ENCODE measurements around the gene TRAPPC11. TPM values are rescaled to one million over a fixed set of nuclear protein-coding genes. Genes with fewer than 3 reads are reported as not detected.

The TRAPPC11 gene
- total RNA-seq, 2 donors from 2014 or later, result 41.6 to 65.3 TPM

DNA sequence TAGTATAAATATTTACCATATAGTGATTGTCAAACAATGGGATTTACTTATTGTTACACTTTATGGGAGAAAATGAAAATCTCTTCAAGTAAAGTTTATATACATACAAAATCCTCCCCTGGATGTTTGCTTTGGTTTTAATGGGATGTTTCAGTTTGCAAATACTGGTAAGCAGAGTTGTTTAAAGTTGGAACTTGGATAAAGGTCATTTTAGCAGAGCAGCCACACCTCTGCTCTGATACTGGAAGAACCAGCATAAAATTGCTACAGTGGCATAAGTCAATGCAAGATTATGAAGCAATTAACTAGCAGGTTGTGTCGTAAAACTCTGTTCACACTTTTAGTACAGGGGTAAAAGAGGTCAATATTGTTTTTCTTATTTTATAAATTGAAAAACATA lies 101.2 kb downstream of the TRAPPC11 start:
- DNase-seq (ENCODE audit: low spot score) (no peak), ATAC-seq (ENCODE audit: insufficient number of reproducible peaks, low FRiP score, low read depth) (no peak)
- TF ChIP-seq, protein P1, sequence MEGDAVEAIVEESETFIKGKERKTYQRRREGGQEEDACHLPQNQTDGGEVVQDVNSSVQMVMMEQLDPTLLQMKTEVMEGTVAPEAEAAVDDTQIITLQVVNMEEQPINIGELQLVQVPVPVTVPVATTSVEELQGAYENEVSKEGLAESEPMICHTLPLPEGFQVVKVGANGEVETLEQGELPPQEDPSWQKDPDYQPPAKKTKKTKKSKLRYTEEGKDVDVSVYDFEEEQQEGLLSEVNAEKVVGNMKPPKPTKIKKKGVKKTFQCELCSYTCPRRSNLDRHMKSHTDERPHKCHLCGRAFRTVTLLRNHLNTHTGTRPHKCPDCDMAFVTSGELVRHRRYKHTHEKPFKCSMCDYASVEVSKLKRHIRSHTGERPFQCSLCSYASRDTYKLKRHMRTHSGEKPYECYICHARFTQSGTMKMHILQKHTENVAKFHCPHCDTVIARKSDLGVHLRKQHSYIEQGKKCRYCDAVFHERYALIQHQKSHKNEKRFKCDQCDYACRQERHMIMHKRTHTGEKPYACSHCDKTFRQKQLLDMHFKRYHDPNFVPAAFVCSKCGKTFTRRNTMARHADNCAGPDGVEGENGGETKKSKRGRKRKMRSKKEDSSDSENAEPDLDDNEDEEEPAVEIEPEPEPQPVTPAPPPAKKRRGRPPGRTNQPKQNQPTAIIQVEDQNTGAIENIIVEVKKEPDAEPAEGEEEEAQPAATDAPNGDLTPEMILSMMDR (IDR thresholded peaks at IDR 0.05), result no peak
- no peak overlapping the region for H3K27ac ChIP-seq
- H3K27me3 ChIP-seq (replicated peaks; ENCODE audit: insufficient read depth), result no peaks in the 10 kb centered on the region
- H3K4me3 ChIP-seq, result no peak overlapping the region
- no peaks in the 10 kb centered on the region for H3K9me3 ChIP-seq
- no peaks in the 10 kb centered on the region for H3K4me1 ChIP-seq (ENCODE audit: control insufficient read depth in 1 of 2, low read depth in 2 of 2)
- H3K36me3 ChIP-seq, result no peaks in the 10 kb centered on the region

Other genes with a start within 250 kb of the TRAPPC11 start
- 10 to 100 TPM; 12.9 to 20.5 TPM for gene CDKN2AIP, start 214.7 kb upstream of the TRAPPC11 start, total RNA-seq
- 1 to 10 TPM; 3.0 to 7.9 TPM for gene ING2, start 154.2 kb upstream of the TRAPPC11 start, total RNA-seq
- gene RWDD4, start 108 bp upstream of the TRAPPC11 start, total RNA-seq, result 10 to 100 TPM; 15.2 to 35.6 TPM
- 10 to 100 TPM in 1 of 2 donors, 1 to 10 TPM in 1; 5.9 to 20.2 TPM for gene STOX2, start 246.0 kb downstream of the TRAPPC11 start, total RNA-seq

Data from thoracic aorta (tissue), 2 donors.